GM12875 (cell line): ENCODE results near the gene AMOT.
A peak's percentile ranks its signal among the peaks of the same experiment; 100 is the strongest.
"Not testable (repeated sequence)": the region's sequence is repeated elsewhere in the genome, so short reads cannot be mapped to it uniquely, and the experiment has no call there.

ENCODE experiments used
- H3K4me3 ChIP-seq: one replicate; pipeline ENCODE4 v1.5.1; 2011; ENCODE audit warnings: low read depth, low read length, control low read depth
- TF ChIP-seq, protein P1 (sequence below): IDR thresholded peaks from 2 replicates; pipeline ENCODE4 v1.5.1; 2011; ENCODE audit warnings: low read depth, mild to moderate bottlenecking, control low read depth, inconsistent platforms, low read length, moderate library complexity, borderline replicate concordance; ENCODE audit not compliant: insufficient read depth

The AMOT gene

GRCh38 chrX:112867570-112867969 lies 26.9 kb upstream of the AMOT start:
- no peak overlapping the region for H3K4me3 ChIP-seq
- TF ChIP-seq, protein P1, sequence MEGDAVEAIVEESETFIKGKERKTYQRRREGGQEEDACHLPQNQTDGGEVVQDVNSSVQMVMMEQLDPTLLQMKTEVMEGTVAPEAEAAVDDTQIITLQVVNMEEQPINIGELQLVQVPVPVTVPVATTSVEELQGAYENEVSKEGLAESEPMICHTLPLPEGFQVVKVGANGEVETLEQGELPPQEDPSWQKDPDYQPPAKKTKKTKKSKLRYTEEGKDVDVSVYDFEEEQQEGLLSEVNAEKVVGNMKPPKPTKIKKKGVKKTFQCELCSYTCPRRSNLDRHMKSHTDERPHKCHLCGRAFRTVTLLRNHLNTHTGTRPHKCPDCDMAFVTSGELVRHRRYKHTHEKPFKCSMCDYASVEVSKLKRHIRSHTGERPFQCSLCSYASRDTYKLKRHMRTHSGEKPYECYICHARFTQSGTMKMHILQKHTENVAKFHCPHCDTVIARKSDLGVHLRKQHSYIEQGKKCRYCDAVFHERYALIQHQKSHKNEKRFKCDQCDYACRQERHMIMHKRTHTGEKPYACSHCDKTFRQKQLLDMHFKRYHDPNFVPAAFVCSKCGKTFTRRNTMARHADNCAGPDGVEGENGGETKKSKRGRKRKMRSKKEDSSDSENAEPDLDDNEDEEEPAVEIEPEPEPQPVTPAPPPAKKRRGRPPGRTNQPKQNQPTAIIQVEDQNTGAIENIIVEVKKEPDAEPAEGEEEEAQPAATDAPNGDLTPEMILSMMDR, result peak; percentile 30; the same call in 1 of the 2 replicates

GRCh38 chrX:112866175-112866574 lies 25.5 kb upstream of the AMOT start:
- TF ChIP-seq, protein P1, result no peak

DNA sequence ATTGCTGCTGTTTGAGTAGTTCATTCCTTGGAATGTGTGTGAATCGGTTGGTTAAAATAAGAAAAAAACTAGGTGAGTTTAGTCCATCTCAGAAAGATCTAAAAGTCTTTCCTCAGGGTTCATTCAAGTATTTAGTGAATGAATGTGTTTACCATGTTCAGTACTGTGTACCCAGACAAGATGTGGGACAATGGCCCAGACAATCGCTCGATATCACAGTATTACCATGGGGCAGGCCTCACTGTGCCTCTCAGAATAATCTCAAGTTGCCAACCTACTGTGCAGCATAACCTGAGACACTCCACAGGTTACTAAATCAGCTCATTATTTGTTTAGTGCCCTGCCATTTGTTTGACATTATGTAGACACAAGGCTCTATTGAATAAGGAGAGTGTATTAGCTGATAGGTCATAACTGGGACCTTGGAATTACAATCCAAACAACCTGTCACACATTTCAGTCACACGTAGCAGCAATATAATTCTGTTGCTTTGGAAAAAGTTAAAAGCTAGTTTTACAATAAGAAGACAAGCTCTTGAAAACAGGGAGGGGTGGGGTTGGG lies 24.9 kb upstream of the AMOT start:
- TF ChIP-seq, protein P1, result no peak
- no peak overlapping the region for H3K4me3 ChIP-seq

More at GRCh38 chrX:112866175-112866574, 25.5 kb upstream of the AMOT start:
- no peak overlapping the region for H3K4me3 ChIP-seq

- no peak overlapping the region for H3K4me3 ChIP-seq
- TF ChIP-seq, protein P1, result no peak
Measured at GRCh38 chrX:112863850-112864249, 23.2 kb upstream of the AMOT start.

- TF ChIP-seq, protein P1, result no peak
- H3K4me3 ChIP-seq, result no peak overlapping the region
Measured at GRCh38 chrX:112857478-112857878, 16.8 kb upstream of the AMOT start.

DNA sequence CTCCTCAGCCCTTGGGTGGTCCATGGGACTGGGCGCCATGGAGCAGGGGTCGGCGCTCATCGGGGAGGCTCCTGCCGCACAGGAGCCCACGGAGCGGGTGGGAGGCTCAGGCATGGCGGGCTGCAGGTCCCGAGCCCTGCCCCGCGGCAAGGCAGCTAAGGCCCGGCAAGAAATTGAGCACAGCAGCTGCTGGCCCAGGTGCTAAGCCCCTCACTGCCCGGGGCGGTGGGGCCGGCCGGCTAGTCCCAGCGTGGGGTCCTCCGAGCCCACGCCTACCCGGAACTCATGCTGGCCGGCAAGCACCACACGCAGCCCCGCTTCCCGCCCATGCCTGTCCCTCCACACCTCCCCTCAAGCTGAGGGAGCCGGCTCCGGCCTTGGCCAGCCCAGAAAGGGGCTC lies 14.3 kb upstream of the AMOT start:
- not testable (repeated sequence) for H3K4me3 ChIP-seq

GRCh38 chrX:112852851-112853250 lies 12.2 kb upstream of the AMOT start:
- TF ChIP-seq, protein P1, result no peak

DNA sequence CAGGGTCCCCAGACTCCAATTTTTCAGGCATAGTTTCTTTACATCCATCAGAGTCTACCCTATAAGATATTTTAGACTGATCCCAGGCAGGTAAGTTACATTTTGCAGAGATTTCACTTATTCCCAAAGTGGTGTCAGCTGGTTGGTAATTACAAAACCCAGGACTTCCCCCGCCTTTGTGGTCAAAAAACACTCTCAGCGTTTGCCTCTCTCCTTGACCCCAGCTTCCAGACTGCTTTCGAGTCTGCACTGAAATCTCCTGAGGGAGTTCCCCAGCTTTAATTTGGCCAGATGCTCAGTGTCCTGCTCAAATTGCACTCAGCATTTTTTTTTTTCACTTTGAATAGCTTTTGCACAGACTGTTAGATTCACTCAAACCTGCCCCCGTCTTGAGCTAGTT lies 11.2 kb upstream of the AMOT start:
- H3K4me3 ChIP-seq, result no peak overlapping the region

More at GRCh38 chrX:112852851-112853250, 12.2 kb upstream of the AMOT start:
- H3K4me3 ChIP-seq, result no peak overlapping the region

More for the DNA sequence above, 11.2 kb upstream of the AMOT start:
- TF ChIP-seq, protein P1, result no peak
